Common myeloid progenitor, CD34-positive (primary cell): Measurements from ENCODE around the gene SYCP2.

Source experiments
- CTCF ChIA-PET: fragments of 350-600 bp; sonication (Branson Sonifier 250); formaldehyde crosslinking; loops from one replicate; lab custom pipeline; 2021; ENCODE audit warnings: antibody characterized with exemption; lab: Charles Lee
- POLR2A ChIA-PET: fragments of 350-600 bp; sonication (Branson Sonifier 250); formaldehyde crosslinking; loops from one replicate; lab custom pipeline; 2021; ENCODE audit warnings: antibody characterized with exemption; lab: Charles Lee
- DNase-seq, 3 donors: peaks; one replicate each; pipeline versions ENCODE4 v3.0.0 to v3.0.0-alpha.2; 2013
- H3K27ac ChIP-seq, 2 experiments: 1 replicate in 1 of 2; 2 replicates in 1 of 2; pipeline ENCODE4 v1.7.0; 2013; ENCODE audit warnings: inconsistent platforms in 2 of 2, low read length in 2 of 2, mild to moderate bottlenecking in 2 of 2, low read depth in 1 of 2, moderate library complexity in 1 of 2; ENCODE audit not compliant: severe bottlenecking in 2 of 2, insufficient read depth in 1 of 2, poor library complexity in 1 of 2
- H3K27me3 ChIP-seq, 5 experiments: replicated peaks in 2 of 5; 1 replicate in 3 of 5; 2 replicates in 2 of 5; pipeline versions ENCODE4 v1.6.1 to v1.7.0; 2013; ENCODE audit warnings: low read length in 4 of 5, mild to moderate bottlenecking in 2 of 5, moderate library complexity in 2 of 5, inconsistent platforms in 1 of 5; ENCODE audit not compliant: insufficient read depth in 5 of 5, control insufficient read depth in 4 of 5
- H3K36me3 ChIP-seq, 4 experiments: 1 replicate in 2 of 4; 2 replicates in 2 of 4; pipeline versions ENCODE4 v1.6.1 to v1.7.0; 2013; ENCODE audit warnings: low read length in 3 of 4, control low read depth in 1 of 4, mild to moderate bottlenecking in 1 of 4; ENCODE audit not compliant: control insufficient read depth in 4 of 4, insufficient read depth in 4 of 4
- H3K4me1 ChIP-seq, 4 experiments: 1 replicate in 3 of 4; 2 replicates in 1 of 4; pipeline versions ENCODE4 v1.6.1 to v1.7.1; 2013; ENCODE audit warnings: low read length in 3 of 4, mild to moderate bottlenecking in 3 of 4, control low read depth in 1 of 4, inconsistent platforms in 1 of 4, moderate library complexity in 1 of 4; ENCODE audit not compliant: control insufficient read depth in 4 of 4, insufficient read depth in 4 of 4; ENCODE audit errors: control extremely low read depth in 1 of 4
- H3K4me3 ChIP-seq, 7 experiments: 1 replicate in 4 of 7; 2 replicates in 3 of 7; pipeline versions ENCODE4 v1.5.1 to v1.7.0; 2013; ENCODE audit warnings: mild to moderate bottlenecking in 7 of 7, low read length in 6 of 7, moderate library complexity in 6 of 7, inconsistent platforms in 2 of 7, low read depth in 2 of 7, control low read depth in 1 of 7; ENCODE audit not compliant: insufficient read depth in 4 of 7, control insufficient read depth in 1 of 7; ENCODE audit errors: extremely low read depth in 1 of 7
- H3K9me3 ChIP-seq, 5 experiments: 1 replicate in 4 of 5; 2 replicates in 1 of 5; pipeline versions ENCODE4 v1.6.1 to v1.7.1; 2013; ENCODE audit warnings: low read length in 4 of 5, mild to moderate bottlenecking in 2 of 5, inconsistent platforms in 1 of 5, low read depth in 1 of 5, moderate library complexity in 1 of 5; ENCODE audit not compliant: control insufficient read depth in 4 of 5, insufficient read depth in 2 of 5; ENCODE audit errors: control extremely low read depth in 1 of 5
- WGBS: methylation state at CpG from one replicate; pipeline ENCODE4 v1.1.5; 2013; ENCODE audit not compliant: insufficient coverage; 5-methylcytosine and 5-hydroxymethylcytosine counted together

SYCP2 gene

GRCh38 chr20:59939052-59939878 is 5.8 kb upstream of the SYCP2 start:
- H3K36me3 ChIP-seq: peaks cover 0 to 14% (median 6%) of the 10 kb centered on the region in 4 experiments
- H3K27me3 ChIP-seq: no peaks in the 10 kb centered on the region
- H3K27ac ChIP-seq: peak overlapping the region in 1 of 2 experiments; percentile 84
- ChIA-PET CTCF (interaction anchor here (0.6 to 3.7 kb wide), 6 partner anchors 10 to 508 kb away, joined by 3 to 20 read pairs (median 4); no protein-coding TSS in a partner anchor), POLR2A (interaction anchor here (1.3 kb wide), 1 partner anchor 9 kb away, joined by 3 read pairs; no protein-coding TSS in a partner anchor)
- H3K9me3 ChIP-seq: no peaks in the 10 kb centered on the region
- peaks cover 8 to 44% (median 34%) of the 10 kb centered on the region in 4 experiments for H3K4me1 ChIP-seq
- H3K4me3 ChIP-seq: peak overlapping the region; percentile 75 to 95 (median 85)
- DNase-seq: peak in 2 of 3 donors; percentile 19 to 26
- 46% methylated on average over 101 of the region's 104 CpGs for WGBS

GRCh38 chr20:59938696-59939051 is 5.2 kb upstream of the SYCP2 start:
- ChIA-PET POLR2A (no interaction called here), CTCF (interaction anchor here (1.0 to 3.7 kb wide), 3 partner anchors 11 to 89 kb away, joined by 3 to 20 read pairs (median 4); no protein-coding TSS in a partner anchor)
- no peak for DNase-seq
- H3K36me3 ChIP-seq: peaks cover 0 to 9% (median 1%) of the 10 kb centered on the region in 4 experiments
- whole genome bisulfite sequencing: 95% methylated on average over 6 of the region's 7 CpGs
- peaks cover 8 to 46% (median 37%) of the 10 kb centered on the region in 4 experiments for H3K4me1 ChIP-seq
- no peaks in the 10 kb centered on the region for H3K9me3 ChIP-seq
- H3K27me3 ChIP-seq: no peaks in the 10 kb centered on the region
- no peak overlapping the region for H3K27ac ChIP-seq
- H3K4me3 ChIP-seq: peak overlapping the region in 3 of 7 experiments; percentile 41 to 95 (median 75)

- Histone ChIP-seq H3K36me3 (peaks cover 0 to 6% (median 0%) of the 10 kb centered on the region in 4 experiments), H3K27ac (no peak overlapping the region), H3K27me3 (no peaks in the 10 kb centered on the region), H3K4me3 (peak overlapping the region in 2 of 7 experiments; percentile 41 to 95), H3K9me3 (no peaks in the 10 kb centered on the region), H3K4me1 (peaks cover 8 to 46% (median 40%) of the 10 kb centered on the region in 4 experiments)
- 80% methylated on average over 3 of the region's 4 CpGs for WGBS
- no peak for DNase-seq
- ChIA-PET CTCF (interaction anchor here (0.6 to 3.7 kb wide), 4 partner anchors 11 to 88 kb away, joined by 3 to 20 read pairs (median 4); no protein-coding TSS in a partner anchor), POLR2A (no interaction called here)
Measured at GRCh38 chr20:59938221-59938620, 4.8 kb upstream of the SYCP2 start.

- Histone ChIP-seq H3K27me3 (no peaks in the 10 kb centered on the region), H3K27ac (no peak overlapping the region), H3K4me3 (no peak overlapping the region), H3K9me3 (no peaks in the 10 kb centered on the region), H3K36me3 (no peaks in the 10 kb centered on the region), H3K4me1 (peaks cover 8 to 47% (median 42%) of the 10 kb centered on the region in 4 experiments)
- 100% methylated on average over 3 of the region's 3 CpGs for WGBS
- POLR2A ChIA-PET: no interaction called here
- no peak for DNase-seq
- CTCF ChIA-PET: interaction anchor here (0.8 to 1.8 kb wide), 7 partner anchors 10 to 119 kb away, joined by 3 to 8 read pairs (median 4); no protein-coding TSS in a partner anchor
Measured at GRCh38 chr20:59937150-59937549, 3.7 kb upstream of the SYCP2 start.

DNA sequence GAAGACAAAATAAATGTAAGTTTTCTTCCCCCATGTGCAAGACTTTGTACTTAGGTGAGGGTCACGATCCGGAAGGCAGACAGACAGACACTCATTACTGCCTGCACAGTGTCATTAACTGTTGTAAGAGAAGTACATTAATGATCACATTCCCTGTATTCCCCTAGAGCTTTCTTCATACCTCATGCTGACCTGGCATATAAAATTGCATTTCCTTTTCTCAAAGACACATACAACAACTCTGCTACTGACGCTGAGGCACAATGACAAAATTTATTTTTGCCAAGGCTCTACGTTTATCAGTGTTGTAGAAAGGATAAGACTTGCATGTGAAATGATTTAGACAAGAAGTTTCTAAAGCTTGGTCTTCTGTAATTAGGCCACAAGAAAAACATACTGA is 3.0 kb upstream of the SYCP2 start:
- no peaks in the 10 kb centered on the region for H3K9me3 ChIP-seq
- no peak for DNase-seq
- no peak overlapping the region for H3K27ac ChIP-seq
- CTCF ChIA-PET: interaction anchor here (0.8 to 1.7 kb wide), 7 partner anchors 9 to 187 kb away, joined by 3 to 8 read pairs (median 4); no protein-coding TSS in a partner anchor
- no peaks in the 10 kb centered on the region for H3K36me3 ChIP-seq
- H3K4me3 ChIP-seq: no peak overlapping the region
- POLR2A ChIA-PET: no interaction called here
- 93% methylated on average over 2 of the region's 4 CpGs for WGBS
- H3K27me3 ChIP-seq: no peaks in the 10 kb centered on the region
- peaks cover 5 to 40% (median 38%) of the 10 kb centered on the region in 4 experiments for H3K4me1 ChIP-seq

- Histone ChIP-seq H3K27me3 (no peaks in the 10 kb centered on the region), H3K9me3 (no peaks in the 10 kb centered on the region), H3K27ac (no peak overlapping the region), H3K4me3 (no peak overlapping the region), H3K4me1 (peaks cover 0 to 33% (median 32%) of the 10 kb centered on the region in 4 experiments), H3K36me3 (no peaks in the 10 kb centered on the region)
- WGBS: 100% methylated on average over 2 of the region's 8 CpGs
- POLR2A ChIA-PET: interaction anchor here (0.6 kb wide), 1 partner anchor 224 kb away, joined by 3 read pairs; no protein-coding TSS in a partner anchor
- DNase-seq: no peak
- CTCF ChIA-PET: interaction anchor here (0.8 to 2.8 kb wide), 7 partner anchors 9 to 278 kb away, joined by 3 to 22 read pairs (median 4); no protein-coding TSS in a partner anchor
Measured at GRCh38 chr20:59935457-59936185, 2.2 kb upstream of the SYCP2 start.
